ENCODE results near the gene MRGPRF.

MRGPRF gene, protein sequence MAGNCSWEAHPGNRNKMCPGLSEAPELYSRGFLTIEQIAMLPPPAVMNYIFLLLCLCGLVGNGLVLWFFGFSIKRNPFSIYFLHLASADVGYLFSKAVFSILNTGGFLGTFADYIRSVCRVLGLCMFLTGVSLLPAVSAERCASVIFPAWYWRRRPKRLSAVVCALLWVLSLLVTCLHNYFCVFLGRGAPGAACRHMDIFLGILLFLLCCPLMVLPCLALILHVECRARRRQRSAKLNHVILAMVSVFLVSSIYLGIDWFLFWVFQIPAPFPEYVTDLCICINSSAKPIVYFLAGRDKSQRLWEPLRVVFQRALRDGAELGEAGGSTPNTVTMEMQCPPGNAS

DNA sequence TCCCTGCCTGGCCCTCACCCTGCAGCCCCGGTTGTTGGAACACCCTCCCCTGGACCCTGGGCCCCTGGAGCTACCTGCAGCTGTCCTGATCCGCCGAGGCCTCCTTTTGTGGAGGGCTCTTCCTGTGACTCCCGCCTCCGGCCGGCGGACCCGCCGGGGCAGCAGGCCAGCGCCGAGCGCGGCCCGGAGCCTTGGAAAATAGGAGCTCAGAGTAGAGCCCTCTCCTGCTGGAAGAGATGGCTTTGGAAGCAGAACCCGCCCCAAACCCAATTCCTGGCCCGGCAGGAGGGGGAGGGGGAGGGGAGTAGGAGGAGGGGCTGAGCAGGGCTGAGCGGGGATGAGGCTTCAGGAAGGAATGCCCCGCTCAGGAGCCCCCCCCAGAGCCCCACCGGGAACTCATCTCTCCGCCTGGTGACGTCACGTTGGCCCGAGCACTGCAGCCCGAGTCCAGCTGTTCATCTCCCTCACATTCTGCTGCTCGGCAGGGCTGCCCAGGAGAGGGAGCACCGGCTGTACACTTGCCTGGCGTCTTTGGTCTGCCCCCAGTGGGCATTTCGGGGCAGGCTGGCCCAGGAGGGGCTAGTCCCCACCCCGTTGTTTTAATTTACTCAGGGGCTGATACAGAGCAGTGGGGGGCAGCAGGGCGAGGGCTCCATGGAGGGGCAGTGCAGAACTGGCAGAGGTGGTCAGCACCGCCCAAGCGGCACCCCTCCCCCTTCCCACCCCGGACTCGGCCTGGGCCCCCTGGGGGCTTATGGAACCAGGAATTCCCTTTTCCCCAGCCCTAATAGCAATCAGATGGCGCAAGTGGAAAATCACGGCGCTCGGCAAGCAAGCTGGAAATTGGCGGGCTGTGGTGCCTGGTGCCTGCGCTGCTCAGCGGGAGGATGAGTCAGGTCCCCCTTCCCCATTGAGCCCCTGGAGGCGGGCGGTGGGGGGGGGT is at the start of gene MRGPRF:
MRGPRF (minus strand) TSS at position 238 of the 943 bp plus-strand sequence. CDS start 3,345 bp downstream, outside the sequence.
- DNase-seq: peak; percentile 79

GRCh38 chr11:69062169-69062855 is 49.3 kb upstream of the MRGPRF start:
- no peak for DNase-seq

- DNase-seq: no peak
Measured at GRCh38 chr11:69061713-69062053, 48.6 kb upstream of the MRGPRF start.

DNA sequence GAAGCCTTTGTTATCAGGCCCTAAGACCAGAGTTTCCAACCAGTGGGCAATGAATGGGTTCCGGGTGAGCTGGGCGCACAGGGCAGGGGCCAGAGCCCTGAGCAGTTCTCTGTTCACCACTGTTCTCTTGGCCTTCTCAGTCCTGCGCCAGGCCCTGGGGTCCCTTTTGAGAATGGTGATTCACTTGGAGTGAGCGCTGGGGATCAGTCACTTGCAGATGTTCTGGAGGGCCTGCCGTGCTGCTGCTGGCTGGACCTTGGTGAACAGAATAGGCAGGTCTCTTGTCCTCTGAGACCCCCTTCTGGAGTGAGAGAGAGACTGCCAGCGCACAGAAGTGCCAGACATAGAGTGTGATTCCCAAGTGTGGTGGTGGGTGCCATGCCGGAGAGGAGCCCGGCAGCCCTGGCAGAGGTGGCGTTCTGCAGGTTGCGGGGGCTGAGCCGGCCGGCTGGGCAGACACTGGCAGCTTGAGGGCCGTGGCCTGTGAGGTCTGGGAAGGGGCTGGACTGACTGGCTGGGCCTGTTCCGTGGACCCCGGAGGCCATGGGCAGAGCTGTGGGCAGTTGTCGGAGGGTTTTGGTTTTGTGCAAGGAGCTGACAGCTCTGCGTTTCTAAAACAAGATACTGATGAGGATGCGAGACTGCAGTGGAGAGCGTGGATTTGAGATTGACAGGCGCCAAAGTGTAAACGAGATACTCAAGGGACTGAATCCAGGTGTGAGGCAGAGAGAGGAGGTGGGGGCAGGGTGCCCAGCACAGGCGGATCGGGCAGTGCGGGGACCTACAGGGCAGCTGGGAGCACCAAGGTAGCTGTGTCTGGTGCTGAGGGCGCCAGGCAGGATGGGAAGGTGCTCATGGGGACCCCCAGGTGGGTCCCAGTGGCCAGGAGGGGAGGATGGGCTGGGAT is 48.0 kb upstream of the MRGPRF start:
- no peak for DNase-seq

DNA sequence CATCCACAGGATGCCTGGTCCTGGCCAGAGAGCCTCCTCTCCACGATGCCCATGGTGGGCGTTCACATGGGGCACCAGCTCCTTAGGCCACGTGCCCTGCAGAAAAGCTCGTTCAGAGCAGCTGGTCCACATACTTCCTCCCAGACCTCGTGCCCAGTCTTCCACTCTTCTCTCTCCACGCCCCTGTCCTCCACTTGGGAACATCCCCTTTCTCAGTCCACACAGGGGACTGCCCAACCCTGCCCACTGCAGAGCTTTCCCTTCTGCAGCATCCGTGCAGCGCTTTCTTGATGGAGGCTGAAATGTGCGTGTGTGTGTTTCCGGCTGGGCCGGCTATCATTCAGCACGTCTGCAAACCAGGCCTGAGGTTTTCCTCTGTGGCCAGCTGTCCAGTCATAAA is 46.9 kb upstream of the MRGPRF start:
- no peak for DNase-seq

- no peak for DNase-seq
Measured at GRCh38 chr11:69059429-69059828, 46.4 kb upstream of the MRGPRF start.

GRCh38 chr11:69058511-69059270 is 45.6 kb upstream of the MRGPRF start:
- DNase-seq: no peak

DNA sequence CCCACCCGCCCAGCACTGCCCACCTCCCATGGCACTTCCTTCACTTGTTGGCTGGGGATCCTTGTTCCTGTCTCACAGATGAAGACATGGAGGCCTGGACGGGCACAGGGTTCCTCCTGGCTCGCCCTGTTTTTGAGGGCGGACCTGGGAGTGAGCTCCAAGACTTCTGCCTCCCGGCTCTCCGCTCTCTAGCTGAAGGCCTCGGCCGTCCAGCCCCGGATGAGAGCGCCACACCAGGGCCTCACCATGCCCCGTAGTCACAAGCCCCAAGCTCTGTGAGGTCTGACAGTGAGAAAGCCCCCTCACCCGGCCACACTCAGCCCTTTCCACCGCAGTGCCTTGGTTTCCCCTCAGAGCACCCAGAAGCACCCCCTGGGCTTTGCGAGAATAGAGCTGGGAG is 44.8 kb upstream of the MRGPRF start:
- DNase-seq: no peak

DNA sequence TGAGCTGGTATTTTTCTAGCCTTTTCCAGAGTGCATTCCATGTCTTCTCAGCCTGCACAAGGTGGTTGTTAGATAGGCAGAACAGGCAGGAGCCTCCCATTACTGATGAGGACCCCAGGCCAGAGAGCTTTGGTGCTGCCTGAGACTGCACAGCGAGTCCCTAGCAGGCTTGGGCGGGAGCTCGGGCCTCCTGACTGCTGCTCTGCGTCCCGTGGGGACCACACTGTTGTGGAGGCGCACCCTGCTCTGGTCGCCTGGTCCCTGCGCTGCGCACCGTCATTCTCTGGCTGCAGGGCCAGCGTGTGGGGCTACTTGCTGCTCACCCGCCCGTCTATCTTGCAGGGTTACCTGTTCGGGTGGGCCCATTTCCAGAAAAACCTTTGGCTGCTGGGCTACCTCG is 44.2 kb upstream of the MRGPRF start:
- no peak for DNase-seq

DNA sequence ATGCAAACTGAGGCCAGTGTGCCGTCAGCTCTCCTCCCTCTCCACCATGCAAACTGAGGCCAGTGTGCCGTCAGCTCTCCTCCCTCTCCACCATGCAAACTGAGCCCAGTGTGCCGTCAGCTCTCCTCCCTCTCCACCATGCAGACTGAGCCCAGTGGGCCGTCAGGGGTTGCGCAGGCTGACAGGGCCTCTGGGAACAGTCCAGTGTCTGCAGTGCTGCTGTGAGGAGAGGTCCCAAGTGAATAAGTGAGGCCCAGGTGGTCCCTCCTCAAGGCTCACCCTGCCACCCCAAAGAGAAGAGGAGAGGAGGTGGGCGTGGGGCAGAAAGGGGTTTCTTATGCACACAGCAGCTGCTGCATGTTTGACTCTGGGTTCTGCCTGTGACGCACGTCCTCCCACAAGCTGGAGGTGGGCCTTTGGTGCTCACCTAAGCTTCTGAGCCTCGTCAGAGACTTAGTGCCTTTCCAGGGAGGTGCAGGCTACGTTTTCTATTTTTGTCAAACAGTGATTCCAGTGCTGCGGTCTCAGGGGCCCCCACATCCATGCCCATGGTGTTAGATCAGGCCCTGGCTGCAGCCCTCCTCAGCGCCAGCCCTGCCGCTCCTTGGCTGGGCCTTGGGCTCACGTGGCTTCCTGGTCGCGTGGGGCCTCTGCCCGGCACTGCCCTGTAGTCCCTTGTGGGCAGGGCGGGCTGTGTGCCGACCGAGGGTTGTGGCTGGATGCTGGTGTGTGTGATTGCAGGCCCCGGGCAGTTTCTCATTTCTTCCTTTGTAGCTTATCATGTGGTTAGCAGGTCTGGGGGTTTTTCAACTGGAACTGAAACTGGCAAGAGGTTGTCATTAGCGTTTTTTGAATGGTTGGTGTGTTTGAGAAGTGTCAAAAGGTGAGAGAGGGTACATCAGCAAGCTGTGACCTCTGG is 42.8 kb upstream of the MRGPRF start:
- no peak for DNase-seq

- DNase-seq: no peak
Measured at GRCh38 chr11:69055212-69055586, 42.2 kb upstream of the MRGPRF start.

DNA sequence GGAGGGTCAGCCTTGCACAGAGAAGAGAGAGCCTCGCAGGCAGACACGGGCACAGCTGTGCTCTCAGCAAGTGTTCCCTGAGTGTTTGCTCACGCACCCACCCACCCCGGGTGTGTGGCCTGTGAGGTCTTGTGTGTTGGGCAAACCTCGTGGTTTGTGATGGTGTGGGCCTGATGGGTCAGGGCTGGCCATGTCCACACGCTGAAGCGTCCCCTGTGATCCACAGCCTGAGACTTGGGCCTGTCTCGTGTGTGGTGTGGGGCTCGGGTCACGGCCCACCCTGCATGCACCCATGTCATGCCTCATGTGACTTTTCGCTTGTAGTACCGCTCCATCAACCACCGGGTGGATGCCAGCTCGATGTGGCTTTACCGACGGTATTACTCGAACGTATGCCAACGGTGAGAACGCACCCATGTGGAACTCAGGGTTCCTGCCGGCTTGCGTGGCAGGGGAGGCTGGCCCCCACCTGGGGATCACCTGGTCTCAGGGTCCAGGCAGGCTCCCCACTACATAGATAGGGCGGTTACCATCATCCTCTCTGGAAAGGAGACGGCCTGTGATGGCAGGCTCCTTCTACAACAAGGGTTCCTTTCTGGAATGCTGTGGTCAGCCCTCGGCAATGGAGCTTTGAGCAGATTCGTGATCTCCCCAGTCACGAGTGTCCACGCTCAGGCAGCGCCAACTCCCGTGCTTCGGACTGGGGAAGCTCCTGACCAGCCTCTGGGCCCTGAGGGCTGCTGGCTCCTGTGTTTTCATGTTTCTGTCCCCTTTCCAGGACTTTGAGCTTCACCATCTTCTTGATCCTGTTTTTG is 41.6 kb upstream of the MRGPRF start:
- DNase-seq: no peak

DNA sequence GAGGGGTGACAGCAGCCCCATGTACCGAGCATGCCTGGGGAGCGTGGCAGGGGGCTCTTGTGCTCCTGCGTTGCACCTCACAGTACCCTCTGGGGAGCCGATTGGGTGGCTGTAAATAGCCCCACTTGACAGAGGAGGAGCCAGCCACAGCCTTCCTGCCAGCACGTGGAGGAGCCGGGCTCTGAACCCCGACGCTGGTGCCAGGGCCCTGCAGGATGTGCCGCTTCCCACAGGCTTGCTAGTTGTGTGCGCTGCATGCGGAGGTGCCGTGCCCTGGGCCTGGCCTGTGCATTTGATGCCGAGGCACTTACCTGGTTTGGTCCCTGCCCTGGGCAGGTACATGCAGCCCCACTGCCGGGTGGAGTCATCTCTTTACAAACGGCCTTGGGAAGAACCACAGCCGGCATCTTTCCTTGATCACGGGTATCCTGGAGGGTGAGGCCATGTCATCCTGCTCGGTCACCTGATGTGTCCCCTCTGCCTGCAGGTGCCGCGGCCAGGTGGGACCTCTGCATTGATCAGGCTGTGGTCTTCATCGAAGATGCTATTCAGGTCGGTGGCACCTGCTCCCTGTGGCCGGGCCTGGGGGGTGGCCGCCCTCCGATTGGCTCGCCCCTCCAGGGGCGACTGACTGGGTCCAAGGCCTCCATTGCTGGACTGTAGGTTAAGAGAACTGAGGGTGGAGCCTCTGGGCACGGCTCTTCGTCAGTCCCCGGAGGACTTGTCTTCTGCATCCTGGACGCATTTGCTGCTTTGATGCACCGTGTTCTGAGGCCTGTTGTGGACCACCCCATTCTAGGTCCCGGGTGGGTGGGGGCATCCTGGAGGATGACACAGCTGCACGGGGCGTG is 40.7 kb upstream of the MRGPRF start:
- no peak for DNase-seq

DNA sequence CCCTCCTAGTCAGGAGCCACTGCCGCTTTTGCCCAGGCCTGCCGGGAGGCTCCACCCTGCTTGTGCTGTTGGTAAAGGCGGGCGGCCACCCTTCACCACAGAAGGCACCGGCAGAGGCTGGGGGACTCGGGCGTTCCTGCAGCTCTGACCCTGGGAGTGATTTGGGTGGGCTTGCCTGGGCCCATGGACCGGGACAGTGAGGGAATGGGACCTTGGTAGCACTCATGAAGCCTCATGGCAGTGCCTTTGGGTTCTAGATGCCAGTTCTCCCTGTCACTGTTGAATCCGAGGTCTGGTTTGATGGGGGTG is 40.1 kb upstream of the MRGPRF start:
- no peak for DNase-seq

DNA sequence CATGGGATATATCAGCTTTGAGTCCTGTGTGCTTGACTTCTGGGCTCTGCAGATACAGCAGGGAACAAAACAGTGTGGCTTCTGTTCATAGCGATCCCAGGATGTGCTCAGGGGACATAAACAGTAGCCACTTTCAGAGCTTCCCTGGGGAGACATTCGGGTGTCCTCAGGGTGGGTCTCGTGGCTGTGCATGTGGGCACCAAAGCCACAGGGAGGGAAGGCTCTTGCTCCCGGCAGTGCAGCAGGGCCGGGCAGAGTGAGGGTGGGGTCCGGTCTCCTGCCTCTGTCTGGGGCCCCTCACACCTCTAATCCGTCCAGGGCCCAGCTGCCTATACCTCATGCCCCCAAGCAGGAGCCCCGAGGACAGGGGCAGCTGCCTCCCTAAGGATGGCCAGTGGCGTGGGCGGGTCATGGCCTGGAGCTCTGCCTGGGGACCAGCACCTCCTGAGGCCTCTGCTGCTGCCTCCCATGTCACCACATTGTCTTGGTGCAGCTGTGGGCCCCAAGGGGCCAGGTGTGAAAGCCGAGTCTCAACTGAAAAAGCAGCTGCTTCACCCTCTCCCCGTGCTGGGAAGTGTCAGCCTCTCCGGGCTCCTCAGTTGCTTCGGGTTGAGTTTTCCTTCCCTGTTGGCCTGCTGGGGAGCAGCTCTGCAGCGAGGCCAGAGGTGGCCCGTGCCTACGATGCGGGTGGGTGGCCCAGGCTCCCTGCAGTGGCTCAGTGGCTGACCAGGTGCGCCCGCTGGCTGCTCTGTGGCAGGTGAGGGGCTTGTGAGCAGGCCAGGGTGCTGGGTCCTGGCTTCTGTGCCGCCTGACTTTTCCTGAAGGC is 39.5 kb upstream of the MRGPRF start:
- DNase-seq: no peak

DNA sequence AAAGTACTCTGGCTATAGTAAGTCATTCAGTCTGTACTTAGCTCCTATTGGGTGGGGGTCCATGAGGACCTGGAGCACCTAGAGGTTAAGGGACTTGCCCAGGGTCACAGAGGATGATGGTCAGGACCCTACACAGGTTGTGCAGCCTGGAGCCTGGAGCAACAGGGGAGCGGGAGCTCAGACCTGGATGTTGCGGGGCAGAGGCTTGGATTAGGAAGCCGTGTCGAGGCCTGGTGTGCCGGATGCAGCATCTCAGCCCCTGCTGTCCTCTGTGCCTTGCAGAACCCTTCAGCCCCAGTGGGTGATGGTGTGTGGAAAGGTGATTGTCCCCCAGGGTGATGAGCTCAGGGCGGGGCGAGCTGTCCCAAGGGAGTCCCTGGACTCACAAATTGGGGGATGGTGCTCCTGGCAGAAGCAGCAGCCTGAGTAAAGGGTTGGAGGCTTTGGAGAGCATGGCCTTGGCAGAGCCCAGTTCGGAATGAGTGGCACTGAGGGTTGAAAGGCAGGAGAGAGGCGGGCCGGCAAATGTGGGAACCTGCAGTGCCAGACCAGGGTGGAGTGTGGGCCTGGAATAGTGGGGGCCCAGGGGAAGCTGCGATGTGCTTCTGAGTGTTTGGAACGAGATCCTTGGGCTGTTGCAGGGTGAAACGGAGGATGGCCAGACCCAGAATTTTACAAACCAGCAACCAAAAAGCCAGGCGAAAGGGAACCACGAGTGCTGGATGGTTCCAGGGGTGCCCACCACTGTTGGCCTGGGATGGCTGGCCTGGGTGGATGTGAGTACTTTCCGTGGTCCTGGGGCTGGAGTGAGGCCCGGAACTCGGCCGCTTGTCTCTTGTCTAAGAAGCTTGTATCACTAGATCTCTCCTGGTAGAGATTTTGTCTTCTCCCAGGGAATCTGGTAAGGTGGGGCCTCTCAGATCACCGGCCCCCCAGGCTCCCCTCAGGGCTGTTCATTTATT is 38.6 kb upstream of the MRGPRF start:
- DNase-seq: no peak
